Fibroblast of skin of left quadriceps (primary cell): ENCODE results near the gene DAZ1.
"Not testable (repeated sequence)": the region's sequence is repeated elsewhere in the genome, so short reads cannot be mapped to it uniquely, and the experiment has no call there.

Source experiments
- DNase-seq, 2 experiments: peaks; one replicate each; pipeline ENCODE4 v3.0.0-alpha.2; 2013; ENCODE audit warnings: low read depth in 2 of 2

The DAZ1 gene, protein sequence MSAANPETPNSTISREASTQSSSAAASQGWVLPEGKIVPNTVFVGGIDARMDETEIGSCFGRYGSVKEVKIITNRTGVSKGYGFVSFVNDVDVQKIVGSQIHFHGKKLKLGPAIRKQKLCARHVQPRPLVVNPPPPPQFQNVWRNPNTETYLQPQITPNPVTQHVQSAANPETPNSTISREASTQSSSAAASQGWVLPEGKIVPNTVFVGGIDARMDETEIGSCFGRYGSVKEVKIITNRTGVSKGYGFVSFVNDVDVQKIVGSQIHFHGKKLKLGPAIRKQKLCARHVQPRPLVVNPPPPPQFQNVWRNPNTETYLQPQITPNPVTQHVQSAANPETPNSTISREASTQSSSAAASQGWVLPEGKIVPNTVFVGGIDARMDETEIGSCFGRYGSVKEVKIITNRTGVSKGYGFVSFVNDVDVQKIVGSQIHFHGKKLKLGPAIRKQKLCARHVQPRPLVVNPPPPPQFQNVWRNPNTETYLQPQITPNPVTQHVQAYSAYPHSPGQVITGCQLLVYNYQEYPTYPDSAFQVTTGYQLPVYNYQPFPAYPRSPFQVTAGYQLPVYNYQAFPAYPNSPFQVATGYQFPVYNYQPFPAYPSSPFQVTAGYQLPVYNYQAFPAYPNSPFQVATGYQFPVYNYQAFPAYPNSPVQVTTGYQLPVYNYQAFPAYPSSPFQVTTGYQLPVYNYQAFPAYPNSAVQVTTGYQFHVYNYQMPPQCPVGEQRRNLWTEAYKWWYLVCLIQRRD

GRCh38 chrY:23198908-23199307 lies at the start of gene DAZ1:
Gene DAZ1, minus strand, starts transcription at chrY:23199008. Its CDS starts 208 bp downstream, at chrY:23198800.
- DNase-seq, result not testable (repeated sequence)

DNA sequence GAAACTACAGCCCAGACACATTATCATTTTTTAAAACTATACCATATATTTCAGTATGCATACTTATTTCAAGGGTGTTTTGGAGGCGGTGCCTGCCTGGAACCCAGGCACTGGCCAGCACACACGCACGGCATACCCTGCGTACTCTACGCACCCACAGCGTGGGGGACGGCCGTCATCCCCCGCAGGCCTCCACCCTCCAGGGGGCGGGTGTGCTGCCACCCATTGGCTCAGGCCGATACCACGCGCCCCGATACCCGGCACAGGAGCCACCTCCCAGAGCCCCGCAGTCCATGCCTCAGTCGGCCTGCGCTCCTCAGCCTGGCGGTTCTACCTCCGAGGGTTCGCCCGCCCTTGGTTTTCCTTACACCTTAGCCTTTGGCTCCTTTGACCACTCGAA lies 20.4 kb upstream of the DAZ1 start, which contains the start of gene DAZ2:
Gene DAZ2, plus strand, starts transcription at position 301 of the 400 bp plus-strand sequence. CDS start 208 bp downstream, outside the sequence.
- DNase-seq, result not testable (repeated sequence)

GRCh38 chrY:23210681-23211080 lies 11.9 kb upstream of the DAZ1 start:
- not testable (repeated sequence) for DNase-seq

- not testable (repeated sequence) for DNase-seq
These were observed 11.1 kb upstream of the DAZ1 start for GRCh38 chrY:23209802-23210495.

- DNase-seq, result not testable (repeated sequence)
These were observed 8.6 kb upstream of the DAZ1 start for GRCh38 chrY:23207455-23207854.
